GM15510 (cell line): Measurements from ENCODE around the gene SOSTDC1.

Experiments used
- POLR2A ChIP-seq: IDR thresholded peaks from 3 replicates; pipeline ENCODE4 v1.6.1; 2011; ENCODE audit warnings: borderline replicate concordance; ENCODE audit not compliant: insufficient read length; ENCODE audit errors: extremely low read depth

The SOSTDC1 gene

DNA sequence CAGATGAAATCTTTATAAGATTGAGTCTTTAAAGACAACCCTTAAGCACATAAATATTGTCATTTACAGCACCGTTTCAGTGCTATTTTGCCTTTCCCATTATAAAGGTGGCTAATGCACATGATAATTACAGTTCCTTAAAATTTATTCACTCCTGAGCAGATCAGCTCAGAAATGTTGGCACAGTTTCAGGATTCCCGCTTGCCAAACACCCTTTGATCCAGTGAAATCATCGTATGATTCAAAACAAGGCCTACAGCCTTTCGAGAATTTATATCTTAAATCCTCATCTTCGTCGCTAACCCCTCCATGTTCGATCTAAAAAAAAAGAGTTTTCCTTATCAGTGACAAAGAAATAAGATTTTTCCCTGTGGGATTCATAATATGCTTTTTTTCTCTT lies 14.1 kb upstream of the SOSTDC1 start:
- no peak for TF ChIP-seq POLR2A

DNA sequence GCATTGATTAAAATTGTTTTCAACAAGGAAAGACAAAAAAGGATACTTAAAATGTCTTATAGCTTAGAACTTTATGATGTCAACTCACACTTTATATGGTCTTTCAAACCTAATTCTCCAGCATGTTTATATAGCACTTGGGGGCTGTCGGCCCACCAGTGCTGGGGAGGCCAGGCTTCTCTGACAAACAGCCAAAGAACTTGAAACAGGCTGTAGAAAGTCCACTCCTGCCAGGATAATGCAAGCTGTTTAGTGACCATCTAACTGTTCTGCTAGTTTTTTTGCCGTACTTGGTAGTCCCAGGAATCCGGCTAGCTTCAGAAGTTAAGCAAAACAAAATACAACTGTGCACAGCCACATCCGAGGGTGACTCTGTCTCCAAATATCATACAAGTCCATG lies 13.6 kb upstream of the SOSTDC1 start:
- TF ChIP-seq POLR2A, result no peak

DNA sequence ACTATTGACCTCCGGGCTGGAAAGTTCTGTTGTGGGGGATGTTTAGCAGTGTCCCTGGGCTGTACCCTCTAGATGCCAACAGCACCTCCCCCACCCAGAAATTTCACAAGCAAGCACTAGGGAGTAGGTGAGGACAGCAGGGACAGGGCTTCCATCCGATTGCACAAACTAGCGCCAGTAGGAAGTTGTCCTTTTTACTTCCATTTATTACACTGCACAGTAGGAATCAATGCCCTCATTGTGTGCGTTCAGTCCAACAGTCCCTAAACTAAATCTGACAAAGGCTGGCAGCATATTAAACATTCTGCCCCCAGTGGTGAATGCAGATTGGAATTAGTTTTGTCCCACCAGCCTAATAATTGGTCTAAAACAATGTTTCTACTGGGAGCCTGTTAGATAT lies 6.4 kb upstream of the SOSTDC1 start:
- no peak for TF ChIP-seq POLR2A

DNA sequence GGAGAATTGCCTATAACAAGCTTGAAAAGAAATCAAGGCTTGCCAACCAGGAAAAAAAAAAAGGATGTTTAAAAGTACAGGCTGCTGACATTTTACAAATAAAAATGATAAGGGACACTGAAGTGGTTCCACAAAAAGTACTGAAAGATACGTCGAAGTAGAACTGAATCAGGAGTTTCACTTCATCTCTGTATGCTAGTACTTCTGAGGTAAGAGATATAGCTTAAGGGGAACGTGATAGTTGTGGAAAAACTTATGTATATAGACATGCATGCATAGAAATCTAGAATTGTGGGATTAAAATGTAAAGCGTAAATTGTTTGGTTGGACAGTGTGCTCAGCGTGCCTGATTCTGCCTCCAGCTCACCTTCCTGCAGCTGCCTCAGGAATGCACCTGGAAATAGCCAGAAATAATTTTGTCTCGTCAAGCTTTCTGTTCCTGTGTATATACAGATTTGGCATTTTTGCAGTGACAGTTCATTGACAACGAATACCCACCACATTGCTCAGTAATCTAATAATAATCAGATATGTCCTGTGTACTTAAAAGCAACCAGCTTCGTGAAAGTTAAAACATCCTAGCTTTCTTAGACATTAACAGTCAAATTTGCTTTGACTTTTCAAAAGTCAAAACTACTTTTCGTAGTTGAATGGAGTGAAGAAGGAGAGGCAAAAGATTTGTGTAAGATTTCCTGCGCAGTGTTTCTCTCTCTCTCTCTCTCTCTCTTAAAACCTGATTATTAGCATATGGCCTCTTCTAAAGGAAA lies 1.4 kb downstream of the SOSTDC1 start:
- TF ChIP-seq POLR2A, result no peak

DNA sequence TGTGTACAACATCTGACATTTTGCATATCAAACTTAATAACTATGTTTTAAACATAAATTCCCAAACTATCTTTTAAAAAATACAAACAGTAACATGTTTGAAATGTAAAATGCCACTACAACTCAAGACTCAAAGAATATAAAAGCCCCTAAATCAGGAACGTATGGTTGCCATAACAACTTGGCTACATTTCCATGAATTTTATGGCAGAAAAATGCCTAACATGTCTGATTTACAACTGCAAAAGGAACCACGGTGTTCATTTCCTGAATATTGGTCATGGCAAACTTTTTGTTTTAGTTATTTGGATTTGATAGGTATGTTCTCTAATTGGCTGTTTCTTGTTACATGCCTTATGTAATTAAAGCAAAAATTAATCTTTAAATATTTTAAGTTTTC lies 2.0 kb downstream of the SOSTDC1 start:
- TF ChIP-seq POLR2A, result no peak

DNA sequence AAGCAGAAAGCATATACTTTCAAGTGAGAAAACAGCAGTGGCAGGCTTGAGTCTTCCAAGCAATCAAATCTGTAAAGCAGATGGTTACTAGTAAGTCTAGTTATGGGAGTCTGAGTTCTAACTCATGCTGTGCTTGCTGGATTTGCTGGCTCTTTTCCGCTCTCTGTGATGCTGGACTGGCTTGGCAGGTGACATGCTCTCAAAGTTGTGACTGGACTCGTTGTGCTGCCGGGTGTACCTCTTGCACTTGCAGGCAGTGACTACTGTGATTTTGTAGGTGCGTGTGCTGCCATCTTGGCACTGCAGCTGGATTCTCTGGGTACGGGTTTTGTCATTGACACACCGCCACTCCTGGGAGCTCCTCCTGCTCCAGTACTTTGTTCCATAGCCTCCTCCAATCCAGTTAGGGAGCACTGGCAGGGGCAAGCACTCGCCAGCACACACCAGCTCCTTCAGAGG lies 3.1 kb downstream of the SOSTDC1 start:
- no peak for TF ChIP-seq POLR2A

DNA sequence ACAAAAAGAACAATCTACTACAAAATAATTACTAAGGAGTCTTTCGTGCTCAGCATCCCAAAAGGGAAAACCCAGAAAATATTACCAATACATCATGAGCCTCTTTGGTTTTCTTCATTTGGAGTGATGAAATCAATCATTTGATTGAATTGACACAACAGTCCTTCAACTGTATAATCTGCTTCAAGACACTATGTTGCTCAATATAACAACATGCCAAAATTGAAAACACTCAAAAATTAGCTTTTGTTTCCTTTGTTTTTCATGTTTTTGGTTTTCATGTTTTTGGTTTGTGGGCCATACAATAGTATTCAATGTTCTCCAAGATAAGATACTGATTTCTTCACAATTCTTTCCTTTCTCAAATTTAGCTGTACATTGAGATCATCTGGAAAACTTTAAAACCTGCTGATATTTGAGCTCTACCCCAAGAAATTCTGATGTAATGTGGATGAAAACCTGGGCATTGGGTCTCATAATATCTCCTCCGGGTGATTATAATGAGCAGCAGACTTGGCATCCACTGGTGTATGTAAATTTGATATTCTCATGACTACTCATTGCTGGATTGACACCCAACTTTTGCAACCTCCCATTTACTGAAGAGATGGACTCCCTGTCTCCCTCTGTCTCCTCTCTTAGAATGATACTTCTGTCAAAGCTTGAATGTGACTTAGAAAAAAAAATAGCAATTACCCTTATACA lies 4.6 kb downstream of the SOSTDC1 start:
- TF ChIP-seq POLR2A, result no peak

DNA sequence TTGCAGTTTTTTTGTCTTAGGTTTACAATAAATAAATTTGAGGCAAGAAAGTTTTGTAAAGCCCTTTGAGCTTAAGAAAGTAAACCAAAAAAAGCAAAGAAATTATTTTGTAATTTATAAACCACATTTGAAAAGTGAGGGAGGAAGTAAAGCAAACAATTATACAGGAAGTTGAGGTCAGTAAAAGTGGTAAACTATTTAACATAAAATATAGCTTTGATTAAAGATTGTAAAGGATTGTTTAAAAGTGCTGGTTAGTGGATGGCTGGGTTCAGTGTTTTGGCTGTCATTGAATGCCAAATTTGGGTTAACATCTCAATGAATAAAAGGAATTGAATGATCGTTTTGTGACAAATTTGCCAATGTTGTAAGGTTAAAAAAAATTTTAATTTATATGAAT lies 9.9 kb downstream of the SOSTDC1 start:
- no peak for TF ChIP-seq POLR2A

DNA sequence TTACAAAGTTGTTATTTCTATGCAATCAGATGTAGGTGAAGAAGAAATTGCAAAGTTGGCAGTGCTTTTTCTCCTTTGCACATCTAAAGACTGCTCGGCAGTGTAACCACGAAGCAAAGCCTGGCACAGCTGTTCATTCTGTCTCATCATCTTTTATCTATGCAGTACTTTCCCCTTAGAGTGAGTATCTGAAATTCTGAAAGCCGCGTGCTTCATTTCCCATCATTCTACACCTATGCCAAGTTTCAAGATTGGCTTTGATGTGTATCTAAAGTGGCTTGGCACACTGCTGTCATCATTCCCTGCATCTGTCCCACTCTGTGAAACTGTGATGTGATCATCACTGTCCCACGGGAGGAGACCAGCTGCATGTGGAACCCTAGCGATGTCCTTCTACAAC lies 15.2 kb downstream of the SOSTDC1 start:
- TF ChIP-seq POLR2A, result no peak

DNA sequence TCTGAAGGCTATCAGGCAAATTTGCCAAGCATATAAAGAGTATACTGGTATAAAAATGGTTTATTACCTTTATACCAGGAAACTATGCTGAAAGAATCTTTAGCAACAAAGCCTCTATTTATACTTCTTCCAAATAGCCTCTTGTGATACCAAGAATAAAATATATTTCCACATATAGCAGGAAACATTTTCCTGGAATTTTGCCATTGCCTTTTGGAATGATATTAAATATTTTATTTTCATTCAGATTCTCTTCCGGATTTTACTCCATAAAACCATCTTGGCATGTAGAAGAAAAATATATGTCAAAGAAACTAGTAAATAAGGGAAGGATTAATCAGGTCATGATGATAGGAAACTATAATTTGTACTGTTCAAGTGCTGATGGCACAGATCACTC lies 17.7 kb downstream of the SOSTDC1 start:
- TF ChIP-seq POLR2A, result no peak

DNA sequence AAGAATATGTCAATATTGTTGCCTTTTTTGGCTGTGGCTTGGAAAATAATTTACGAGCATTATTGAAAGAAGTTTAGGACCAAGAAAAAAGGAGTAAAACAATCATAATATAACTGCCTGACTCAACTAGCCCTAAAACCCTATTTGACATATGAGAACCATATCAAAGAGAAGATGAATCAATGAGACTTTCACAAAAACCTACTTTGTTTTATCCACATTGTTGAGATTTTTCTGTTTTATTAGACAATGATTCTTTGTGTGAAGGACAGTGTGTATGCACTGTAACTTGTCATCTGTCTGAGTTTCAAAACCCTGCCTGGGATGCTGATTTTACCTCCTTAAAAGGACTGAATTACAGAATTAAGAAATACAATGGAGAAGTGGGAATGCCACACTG lies 19.0 kb downstream of the SOSTDC1 start:
- no peak for TF ChIP-seq POLR2A

DNA sequence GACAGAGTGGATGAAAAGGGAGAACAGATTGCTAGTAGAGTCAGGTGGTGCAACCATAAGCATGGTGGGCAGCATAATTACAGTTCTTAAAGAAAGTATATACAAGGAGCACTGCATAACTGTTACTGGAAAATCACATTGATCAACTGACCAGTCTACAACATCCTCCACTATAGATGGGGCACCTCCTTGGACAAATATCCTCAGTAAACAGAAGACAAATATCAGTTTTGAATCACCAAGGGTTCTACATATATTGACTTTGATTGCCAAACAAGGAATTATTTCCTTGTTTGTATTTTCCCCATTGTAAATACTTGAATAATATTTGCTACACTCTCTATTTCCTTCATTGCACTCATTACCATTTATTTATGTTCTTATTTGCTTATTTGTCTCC lies 26.6 kb downstream of the SOSTDC1 start:
- no peak for TF ChIP-seq POLR2A

DNA sequence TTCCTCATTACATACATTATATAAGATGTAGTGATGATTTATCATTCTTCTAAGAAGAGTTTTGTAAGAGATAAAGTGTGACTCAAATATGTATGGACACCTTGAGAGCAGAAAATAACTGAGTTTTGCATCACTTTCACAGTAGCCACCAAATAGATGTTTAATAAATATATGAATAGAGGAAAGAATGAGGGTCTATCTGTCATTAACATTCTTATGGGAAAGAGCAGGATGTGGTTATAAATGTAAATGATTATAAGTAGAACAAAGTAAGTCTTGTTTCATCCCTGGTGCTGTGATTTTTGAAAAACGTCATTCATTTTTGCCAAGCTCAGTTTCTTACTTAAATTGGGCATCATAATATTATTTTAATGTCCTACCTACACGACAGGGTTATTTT lies 29.2 kb downstream of the SOSTDC1 start:
- TF ChIP-seq POLR2A, result no peak

DNA sequence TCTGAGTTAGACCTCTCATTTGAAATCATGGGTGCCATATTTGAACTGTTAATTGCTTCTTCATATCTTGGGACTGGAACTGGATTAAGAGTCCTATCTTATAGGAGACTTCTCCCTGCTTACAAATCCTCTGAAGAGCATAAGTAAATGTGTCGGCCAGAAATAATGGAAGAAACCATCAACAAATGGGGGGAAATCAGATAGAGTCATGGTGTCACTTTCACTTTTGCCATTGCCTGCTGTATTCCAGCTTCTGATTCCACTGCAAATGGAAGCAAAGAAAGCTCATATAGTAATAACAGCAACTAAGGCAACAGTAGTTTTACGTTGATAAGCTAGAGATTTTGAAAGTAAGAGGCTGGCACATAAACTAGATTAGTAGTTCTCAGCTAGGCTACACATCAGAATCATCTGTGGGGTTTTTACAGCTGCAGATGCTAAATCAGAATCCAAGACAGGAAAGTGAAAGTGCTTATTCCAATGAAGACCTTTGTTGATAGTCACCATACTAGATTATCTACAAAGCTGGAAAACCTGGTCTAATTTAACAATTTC lies 31.9 kb downstream of the SOSTDC1 start:
- TF ChIP-seq POLR2A, result no peak

DNA sequence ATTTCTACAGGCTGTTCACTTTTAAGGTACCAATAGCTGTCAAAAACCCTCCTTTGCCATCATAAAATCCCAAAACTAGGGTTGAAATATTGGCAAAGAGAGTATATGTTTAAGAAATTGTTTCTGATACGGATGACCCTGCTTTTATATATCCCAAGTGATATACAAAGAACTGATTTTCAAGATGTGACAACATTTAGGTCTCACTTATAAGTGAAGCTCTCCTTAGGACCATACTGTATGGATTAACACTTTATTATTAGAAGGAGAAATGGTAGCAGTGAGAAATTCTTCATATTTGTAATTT lies 33.2 kb downstream of the SOSTDC1 start:
- no peak for TF ChIP-seq POLR2A

DNA sequence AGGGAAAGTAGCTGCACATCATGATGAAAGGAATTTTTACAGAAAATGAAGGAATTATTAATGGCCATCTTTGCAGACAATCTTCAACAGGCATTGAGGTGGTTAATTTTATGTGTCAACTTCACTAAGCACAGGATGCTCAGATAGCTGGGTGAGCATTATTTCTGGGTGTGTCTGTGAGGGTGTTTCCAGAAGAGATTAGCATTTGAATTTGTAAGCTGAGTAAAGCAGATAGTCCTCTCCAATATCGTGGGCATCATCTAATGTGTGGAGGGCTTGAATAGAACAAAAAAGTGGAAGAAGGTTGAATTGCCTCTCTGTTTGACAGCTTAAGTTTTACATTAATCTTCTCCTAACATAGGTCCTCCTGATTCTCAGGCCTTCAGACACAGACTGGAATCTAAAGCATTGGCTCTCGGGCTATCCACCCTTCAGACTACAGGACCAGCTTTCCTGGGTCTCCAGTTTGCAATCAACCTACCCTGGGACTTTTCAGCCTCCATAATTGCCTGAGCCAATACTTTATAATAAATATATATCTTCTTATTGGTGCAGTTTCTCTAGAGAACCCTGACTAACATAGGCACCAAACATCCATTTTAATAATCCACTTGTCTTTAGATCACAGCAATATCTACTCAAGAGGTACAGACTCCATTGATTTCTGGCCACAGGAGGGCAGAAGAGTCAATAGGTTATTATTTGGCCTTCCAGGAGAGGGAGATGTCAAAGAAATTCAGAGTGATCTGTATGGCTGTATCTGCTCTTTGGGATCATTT lies 33.7 kb downstream of the SOSTDC1 start:
- TF ChIP-seq POLR2A, result no peak

DNA sequence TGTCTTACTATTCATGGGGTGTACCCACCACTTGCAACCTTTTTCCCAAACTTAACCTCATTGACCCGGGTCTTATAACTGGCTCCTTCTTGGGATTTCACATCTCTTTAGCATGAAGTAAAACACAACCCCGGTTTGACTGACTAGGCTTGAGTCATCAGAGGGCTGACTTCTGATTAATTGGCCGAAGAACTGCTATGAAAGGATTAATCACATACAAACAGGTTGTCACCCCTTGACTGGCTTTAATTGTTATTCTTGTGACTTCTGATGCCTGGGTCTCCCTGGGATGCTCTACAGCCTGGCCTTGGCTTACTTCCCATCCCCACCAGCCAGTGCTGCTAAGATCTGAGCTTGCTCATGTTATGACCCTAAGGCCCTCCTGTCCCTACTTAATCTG lies 35.4 kb downstream of the SOSTDC1 start:
- TF ChIP-seq POLR2A, result no peak

DNA sequence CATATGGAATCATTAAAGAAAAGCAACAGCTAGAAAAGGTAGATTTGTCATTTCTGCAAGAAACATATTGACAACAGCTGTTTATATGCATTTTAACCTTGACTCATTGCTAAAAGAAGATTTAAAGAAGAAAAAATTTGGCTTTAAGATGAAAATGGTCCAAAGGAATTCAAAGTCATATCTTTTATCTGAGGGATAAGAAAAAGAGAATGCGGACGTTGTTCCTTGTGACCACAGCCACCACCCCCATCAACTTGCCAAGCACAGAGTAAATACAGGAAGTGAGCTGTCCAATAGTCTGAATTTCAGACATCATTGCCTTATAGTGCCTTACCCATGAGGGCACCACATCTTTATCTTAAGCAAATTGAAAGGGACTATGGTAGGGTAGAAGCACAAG lies 36.9 kb downstream of the SOSTDC1 start:
- no peak for TF ChIP-seq POLR2A
